ENCODE measurements around the gene AFF1. TPM values are rescaled to one million over a fixed set of nuclear protein-coding genes. Genes with fewer than 3 reads are reported as not detected.

Gene AFF1
- total and polyA plus RNA-seq, 2 of the 4 experiments (the other 2 are of a cell fraction), result 7.0 to 9.6 TPM

GRCh38 chr4:87073199-87074120 is 138.6 kb downstream of the AFF1 start (continued):
- no peak for TF ChIP-seq RCOR1 (IDR thresholded peaks at IDR 0.05; ENCODE audit: insufficient replicate concordance, low read length)
- no peak for TF ChIP-seq RAD21 (IDR thresholded peaks at IDR 0.05; ENCODE audit: low read length)

DNA sequence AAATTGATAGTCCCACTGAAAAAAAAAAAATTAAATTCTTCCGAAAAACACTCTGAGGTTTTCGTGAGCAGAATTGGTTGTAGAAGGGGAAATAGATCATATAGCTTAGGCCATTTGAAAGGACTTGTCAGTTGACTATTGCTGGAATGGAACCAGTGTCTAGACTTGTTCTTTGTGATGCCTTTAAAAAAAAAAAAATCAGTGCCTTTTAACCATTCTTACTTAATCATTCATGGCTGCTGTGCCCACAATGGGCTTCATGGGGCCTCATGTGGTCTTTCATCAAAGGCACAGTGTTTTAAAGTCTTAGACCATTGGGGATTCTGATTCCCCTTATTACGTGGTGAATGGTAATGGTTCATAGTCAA is 139.3 kb downstream of the AFF1 start:
- DNase-seq (no peak), ATAC-seq (ENCODE audit: low read depth) (no peak)
- TF ChIP-seq BHLHE40 (IDR thresholded peaks at IDR 0.05; ENCODE audit: low read depth, low read length) (no peak), POLR2A (IDR thresholded peaks at IDR 0.05; ENCODE audit: low read depth, low read length) (no peak), MAZ (IDR thresholded peaks at IDR 0.05; ENCODE audit: borderline replicate concordance, low read depth, low read length) (no peak), MAFK (IDR thresholded peaks at IDR 0.05; ENCODE audit: low read depth, low read length) (no peak), RCOR1 (IDR thresholded peaks at IDR 0.05; ENCODE audit: insufficient replicate concordance, low read length) (no peak), RAD21 (IDR thresholded peaks at IDR 0.05; ENCODE audit: low read length) (no peak), MXI1 (IDR thresholded peaks at IDR 0.05; ENCODE audit: borderline replicate concordance, low read depth, low read length) (no peak)
- no peak overlapping the region for H3K9ac ChIP-seq (ENCODE audit: low read depth, low read length)
- ChIA-PET CTCF (interaction anchor here (1.0 kb wide), 1 partner anchor 65 kb away, joined by 3 read pairs; no protein-coding TSS in a partner anchor), POLR2A (ENCODE audit: unreplicated experiment) (no interaction called here)
- no peak overlapping the region for H2AFZ ChIP-seq (replicated peaks; ENCODE audit: low read length, poor library complexity)
- 0 out of 2 replicates have a peak, but pooled peaks cover 2% of the 10 kb centered on the region for H3K9me1 ChIP-seq (ENCODE audit: insufficient read depth, low read length)
- H3K9me3 ChIP-seq (ENCODE audit: control insufficient read depth, insufficient read depth, low read length), result no peaks in the 10 kb centered on the region
- intact Hi-C loops (cut with micrococcal nuclease), result no loop called here
- H3K23ac ChIP-seq (ENCODE audit: low read depth, low read length), result no peak overlapping the region
- no peak overlapping the region for H2BK15ac ChIP-seq (ENCODE audit: low read depth, low read length)
- H4K8ac ChIP-seq (ENCODE audit: low read depth in 2 of 2, low read length in 2 of 2), result no peak overlapping the region
- H3K4me1 ChIP-seq (ENCODE audit: control insufficient read depth, insufficient read depth, low read length), result peaks cover 7% of the 10 kb centered on the region
- peaks cover 16 to 42% of the 10 kb centered on the region in 2 experiments for H3K79me1 ChIP-seq (ENCODE audit: low read depth in 1 of 2, low read length in 2 of 2)
- no peak overlapping the region for H2BK120ac ChIP-seq (ENCODE audit: low read depth, low read length)
- peaks cover 5% of the 10 kb centered on the region; the same call in 1 of the 2 replicates for H4K20me1 ChIP-seq (ENCODE audit: insufficient read depth, low read length)
- in situ Hi-C loops (cut with MboI; ENCODE audit: low sequenced_read_pairs), result no loop called here
- H3K36me3 ChIP-seq (ENCODE audit: control insufficient read depth, insufficient read depth, low read length), result no peaks in the 10 kb centered on the region
- BruUV-seq (replicated peaks), result no TSS peak
- H2AK9ac ChIP-seq (replicated peaks; ENCODE audit: low read depth, low read length, poor library complexity), result no peak overlapping the region
- no peak overlapping the region for H4K5ac ChIP-seq (ENCODE audit: low read depth, low read length)
- H3K4ac ChIP-seq (ENCODE audit: low read depth, low read length), result no peak overlapping the region
- no peak overlapping the region for H4K91ac ChIP-seq (ENCODE audit: insufficient read depth, low read depth, low read length)
- H3K4me2 ChIP-seq (ENCODE audit: low read depth, low read length), result no peak overlapping the region
- H3K18ac ChIP-seq (ENCODE audit: low read depth, low read length), result no peak overlapping the region
- no peak overlapping the region for H3K14ac ChIP-seq (replicated peaks; ENCODE audit: low read depth, low read length)
- no peak overlapping the region for H3K56ac ChIP-seq (ENCODE audit: extremely low read depth, insufficient read depth, low read length)
- dilution Hi-C loops (cut with HindIII; ENCODE audit: low sequenced_read_pairs, unreplicated experiment), result no loop called here
- WGBS, 2 experiments (ENCODE audit: extremely low coverage in 2 of 2, insufficient read length in 1 of 2), result no CpG with 5 or more reads among the region's 3 CpGs
- no peaks in the 10 kb centered on the region for H3K27me3 ChIP-seq (ENCODE audit: control insufficient read depth, insufficient read depth, low read length)
- H3K27ac ChIP-seq (ENCODE audit: insufficient read depth, low read length), result no peak overlapping the region
- H2BK5ac ChIP-seq (ENCODE audit: low read depth, low read length, poor library complexity, severe bottlenecking), result no peak overlapping the region
- no peak overlapping the region for H2BK20ac ChIP-seq (ENCODE audit: low read depth, low read length)
- H2AK5ac ChIP-seq (ENCODE audit: low read depth, low read length), result no peak overlapping the region
- H3K4me3 ChIP-seq (ENCODE audit: insufficient read depth, low read depth, low read length), result no peak overlapping the region

Data from IMR-90 (cell line).